GM18511 (cell line): ENCODE measurements around the gene HIRA.

Experiments
- ATAC-seq: cut with Tn5 transposase; IDR thresholded peaks from one replicate; pipeline ENCODE4 v1.9.1; 2021; ENCODE audit warnings: mild to moderate bottlenecking, moderate library complexity; ENCODE audit not compliant: unreplicated experiment

HIRA gene, protein sequence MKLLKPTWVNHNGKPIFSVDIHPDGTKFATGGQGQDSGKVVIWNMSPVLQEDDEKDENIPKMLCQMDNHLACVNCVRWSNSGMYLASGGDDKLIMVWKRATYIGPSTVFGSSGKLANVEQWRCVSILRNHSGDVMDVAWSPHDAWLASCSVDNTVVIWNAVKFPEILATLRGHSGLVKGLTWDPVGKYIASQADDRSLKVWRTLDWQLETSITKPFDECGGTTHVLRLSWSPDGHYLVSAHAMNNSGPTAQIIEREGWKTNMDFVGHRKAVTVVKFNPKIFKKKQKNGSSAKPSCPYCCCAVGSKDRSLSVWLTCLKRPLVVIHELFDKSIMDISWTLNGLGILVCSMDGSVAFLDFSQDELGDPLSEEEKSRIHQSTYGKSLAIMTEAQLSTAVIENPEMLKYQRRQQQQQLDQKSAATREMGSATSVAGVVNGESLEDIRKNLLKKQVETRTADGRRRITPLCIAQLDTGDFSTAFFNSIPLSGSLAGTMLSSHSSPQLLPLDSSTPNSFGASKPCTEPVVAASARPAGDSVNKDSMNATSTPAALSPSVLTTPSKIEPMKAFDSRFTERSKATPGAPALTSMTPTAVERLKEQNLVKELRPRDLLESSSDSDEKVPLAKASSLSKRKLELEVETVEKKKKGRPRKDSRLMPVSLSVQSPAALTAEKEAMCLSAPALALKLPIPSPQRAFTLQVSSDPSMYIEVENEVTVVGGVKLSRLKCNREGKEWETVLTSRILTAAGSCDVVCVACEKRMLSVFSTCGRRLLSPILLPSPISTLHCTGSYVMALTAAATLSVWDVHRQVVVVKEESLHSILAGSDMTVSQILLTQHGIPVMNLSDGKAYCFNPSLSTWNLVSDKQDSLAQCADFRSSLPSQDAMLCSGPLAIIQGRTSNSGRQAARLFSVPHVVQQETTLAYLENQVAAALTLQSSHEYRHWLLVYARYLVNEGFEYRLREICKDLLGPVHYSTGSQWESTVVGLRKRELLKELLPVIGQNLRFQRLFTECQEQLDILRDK

DNA sequence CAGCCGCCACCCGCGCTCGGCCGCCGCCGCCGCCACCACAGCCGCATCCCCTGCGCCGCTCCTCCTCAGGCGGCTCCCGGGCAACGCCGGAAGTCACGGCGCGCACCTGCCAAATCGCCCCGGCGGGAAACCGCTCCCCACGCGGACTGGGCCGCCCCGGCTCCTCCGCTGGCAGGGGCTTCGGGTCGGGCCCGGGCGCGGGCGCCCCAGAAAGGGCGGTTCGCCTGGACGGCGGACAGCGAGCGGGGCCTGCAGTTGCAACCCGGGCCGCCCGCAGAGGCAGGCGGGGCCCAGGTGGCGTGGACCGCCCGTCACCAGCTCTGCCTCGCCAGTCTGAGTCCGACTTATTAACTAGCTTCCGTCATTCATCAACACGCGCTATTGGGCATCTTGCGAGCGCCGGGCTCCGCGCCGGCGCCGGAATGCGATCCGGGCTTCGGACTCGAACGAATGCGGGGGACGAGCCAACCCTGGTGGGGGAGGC lies at the start of gene HIRA:
Gene HIRA (minus strand): TSS at position 85 of the 484 bp plus-strand sequence. CDS start 257 bp downstream, outside the sequence.
- peak; percentile 57 for ATAC-seq

DNA sequence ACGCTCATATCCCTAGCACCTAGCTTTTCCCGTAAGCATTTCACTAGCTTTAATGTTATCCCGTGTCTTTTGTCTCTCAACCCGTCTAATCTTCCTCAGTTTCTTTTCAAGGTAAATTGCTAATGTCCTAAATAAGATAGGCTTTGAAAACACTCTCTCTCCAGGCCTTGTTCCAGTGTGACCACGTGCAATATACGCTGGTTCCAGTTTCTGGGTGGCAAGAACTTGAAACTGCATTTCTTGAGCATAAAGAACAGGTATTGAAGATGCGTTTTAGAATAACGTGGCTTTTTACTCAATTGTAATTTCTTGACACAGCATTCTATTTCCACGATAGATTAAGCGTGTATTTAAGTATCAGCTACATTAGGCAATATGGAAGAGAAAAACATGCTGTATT lies 49.3 kb upstream of the HIRA start:
- no peak for ATAC-seq

DNA sequence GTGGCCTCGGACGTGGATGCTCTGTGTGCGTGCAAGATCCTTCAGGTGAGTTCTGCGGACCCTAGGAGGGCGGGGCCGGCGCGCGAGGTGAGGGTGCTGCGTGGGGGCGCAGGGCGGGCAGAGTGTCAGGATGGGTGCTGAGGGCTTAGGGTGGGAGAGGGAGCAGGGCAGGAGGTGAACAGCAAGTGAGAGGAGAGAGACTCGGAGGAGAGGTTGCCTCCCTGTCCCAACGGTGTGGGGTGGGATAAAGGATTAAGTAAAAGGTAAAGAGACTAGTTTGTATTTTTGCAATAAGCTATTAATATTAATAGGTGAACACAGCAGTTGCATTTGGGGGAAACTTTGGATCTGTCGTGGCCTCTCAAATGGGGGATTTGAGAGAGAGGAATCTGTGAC lies 48.6 kb upstream of the HIRA start:
- no peak for ATAC-seq

DNA sequence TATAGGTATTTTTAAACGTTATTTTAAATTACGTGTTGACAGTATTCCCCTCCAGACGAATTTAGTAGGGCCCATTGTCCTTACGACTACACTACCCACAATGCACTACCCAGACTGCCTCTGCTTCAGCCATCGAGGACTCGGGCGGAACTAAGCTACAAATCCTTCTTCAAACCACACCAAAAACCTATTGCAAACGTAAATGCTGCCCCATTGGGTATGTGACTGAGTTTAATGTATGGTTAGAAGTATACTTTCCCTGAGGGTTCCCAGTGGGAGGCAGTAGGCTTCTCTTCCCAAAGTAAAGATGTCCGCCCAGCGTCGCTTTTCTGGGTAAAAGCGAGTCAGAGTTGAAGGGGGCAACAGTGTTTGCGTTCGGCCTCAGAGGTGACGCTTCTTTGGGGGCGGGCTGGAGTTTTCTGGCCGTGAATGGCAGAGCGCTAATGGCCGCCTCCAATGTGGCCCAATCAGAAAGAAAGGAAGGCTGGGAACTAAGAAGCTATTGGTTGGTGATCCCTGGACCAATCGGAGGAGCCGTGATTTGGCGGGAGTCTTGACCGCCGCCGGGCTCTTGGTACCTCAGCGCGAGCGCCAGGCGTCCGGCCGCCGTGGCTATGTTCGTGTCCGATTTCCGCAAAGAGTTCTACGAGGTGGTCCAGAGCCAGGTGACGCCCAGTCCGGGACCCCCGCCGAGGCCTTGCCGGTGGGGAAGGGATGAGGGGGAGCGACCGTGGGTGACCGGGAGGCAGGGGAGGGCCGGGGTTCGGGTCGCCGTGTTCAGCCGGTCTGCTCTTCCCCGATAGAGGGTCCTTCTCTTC lies 48.0 kb upstream of the HIRA start, which contains the start of gene CDC45:
Gene CDC45 (plus strand): TSS at position 566 of the 818 bp plus-strand sequence. CDS start 49 bp downstream, at position 615.
- peak; percentile 89 for ATAC-seq

DNA sequence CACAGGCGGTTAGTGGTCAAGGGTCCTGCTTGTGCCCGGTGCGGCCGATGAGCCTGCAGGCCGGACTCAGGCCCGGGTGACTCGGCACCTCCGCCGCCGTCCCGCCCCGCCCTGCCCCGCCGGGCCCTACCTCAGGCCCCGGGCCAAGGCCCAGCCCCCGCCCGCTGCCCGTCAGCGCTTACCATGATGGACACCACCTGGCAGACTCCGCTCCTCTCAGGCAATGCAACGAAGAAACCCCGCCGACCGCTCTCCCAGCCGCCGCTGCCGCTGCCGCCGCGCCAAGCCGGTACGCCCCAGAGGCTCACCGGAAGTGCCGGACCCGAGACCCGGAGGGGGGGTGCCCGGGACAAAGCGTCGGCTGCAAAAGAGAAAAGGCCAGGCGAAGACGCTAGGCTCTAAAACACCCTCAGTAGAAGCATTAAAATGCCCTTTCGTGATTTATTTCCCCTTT lies 47.4 kb upstream of the HIRA start, which contains the start of gene UFD1:
Gene UFD1 (minus strand): TSS at position 293 of the 454 bp plus-strand sequence. CDS start 108 bp downstream, at position 185.
- ATAC-seq, result peak; percentile 56

DNA sequence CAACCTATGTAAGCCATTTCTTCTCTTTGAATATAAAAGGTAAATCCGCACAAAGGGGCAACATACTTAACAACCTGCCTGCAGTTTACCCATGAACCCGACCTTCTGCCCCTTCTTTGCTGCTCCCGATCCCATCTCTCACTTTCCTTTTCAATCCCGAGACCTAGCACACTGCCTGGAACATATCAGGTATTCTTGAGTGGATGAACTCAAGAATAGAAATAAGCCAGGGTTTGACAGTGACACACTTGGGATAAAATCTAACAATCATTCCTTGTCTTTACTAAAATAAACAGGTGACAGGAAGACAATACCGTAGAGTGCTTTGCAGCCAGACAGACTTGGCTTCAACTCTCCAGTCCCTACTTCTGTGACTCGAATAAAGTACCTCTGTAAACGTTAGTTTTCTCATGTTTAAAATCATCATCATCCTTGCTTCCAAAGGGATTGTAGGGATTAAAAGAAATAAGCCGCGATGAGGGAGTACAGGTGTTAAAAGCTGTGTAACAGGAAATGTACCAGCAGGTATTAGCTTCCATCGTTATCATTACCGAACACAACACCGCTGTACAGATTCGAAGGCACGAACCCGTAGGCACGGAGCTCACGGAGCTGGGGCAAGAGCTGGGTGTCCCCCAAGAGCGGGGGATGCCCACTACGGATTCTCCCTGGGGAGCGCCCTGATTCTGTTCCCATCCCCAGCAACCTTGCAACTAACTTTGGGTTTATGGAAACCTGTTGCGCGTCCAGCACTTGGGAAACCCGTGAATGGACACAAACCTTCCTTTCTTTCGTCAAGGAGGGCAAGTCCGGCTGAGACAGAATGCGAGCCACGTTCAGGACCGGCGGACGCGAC lies 46.7 kb upstream of the HIRA start:
- no peak for ATAC-seq

DNA sequence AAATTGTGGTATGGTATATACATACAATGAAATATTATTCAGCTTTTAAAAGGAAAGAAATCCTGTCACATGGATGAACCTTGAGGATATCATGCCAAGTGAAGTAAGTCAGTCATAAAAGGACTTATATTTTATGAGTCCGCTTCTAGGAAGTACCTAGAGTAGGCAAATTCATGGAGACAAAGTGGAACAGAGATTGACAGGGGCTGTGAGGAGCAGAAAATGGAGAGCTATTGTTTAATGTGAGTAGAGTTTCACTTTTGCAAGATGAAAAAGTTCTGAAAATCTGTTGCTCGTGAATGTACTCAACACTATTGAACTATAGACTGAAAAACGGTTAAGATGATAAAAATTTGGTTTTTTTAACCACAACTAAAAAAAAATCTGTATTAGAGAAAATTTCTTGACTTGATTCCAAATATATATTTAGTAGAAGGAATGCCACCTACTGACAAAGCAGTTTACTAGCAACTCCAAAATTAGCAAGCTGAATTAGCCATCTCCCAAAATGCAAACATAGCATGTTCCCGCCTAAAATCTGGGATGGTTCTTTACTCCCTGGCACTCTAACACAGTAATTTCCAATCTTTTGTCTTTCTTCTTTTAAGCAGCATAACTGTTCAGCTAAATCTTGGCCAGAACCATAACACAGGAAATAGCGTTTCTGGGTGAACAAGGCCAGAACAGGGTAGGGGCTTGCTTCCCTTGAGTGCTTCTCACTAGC lies 46.0 kb upstream of the HIRA start:
- ATAC-seq, result no peak

DNA sequence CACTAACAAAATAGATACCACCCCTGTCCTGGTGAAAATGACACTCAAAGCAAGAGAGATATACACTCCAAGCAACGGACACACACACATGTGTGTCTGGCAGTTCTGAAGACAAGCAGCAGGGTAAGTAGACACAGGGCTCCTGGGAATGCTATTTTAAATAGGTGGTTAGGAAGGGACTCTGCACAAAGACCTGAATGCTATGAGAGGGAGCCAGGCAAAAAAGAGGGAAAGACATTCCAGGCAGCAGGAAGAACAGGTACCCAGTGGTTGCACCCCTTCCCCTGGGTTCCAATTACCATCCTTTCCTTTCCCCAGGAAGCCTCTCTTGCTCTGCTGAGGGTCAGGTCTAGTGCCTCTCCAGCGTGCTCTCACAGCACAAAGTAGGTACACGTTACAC lies 44.5 kb upstream of the HIRA start:
- no peak for ATAC-seq

DNA sequence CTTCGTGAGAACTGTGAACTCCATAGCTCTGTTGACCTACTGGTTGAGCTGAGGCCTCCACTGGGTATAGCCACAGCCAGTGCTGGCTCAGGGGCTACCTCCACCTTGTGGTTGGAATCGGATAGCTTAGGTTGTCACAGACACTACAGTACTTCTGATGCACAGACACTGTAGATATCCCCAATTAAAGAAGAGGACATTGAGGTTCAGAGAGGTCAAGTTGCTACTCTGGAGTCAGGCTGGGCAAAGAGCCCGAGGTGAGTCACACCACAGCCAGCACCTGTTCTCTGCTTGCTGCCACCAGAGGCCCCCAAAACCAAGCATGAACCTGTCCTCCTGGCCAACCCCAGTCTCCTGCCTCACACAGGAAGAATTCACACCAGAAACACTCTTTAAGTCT lies 42.0 kb upstream of the HIRA start:
- no peak for ATAC-seq

DNA sequence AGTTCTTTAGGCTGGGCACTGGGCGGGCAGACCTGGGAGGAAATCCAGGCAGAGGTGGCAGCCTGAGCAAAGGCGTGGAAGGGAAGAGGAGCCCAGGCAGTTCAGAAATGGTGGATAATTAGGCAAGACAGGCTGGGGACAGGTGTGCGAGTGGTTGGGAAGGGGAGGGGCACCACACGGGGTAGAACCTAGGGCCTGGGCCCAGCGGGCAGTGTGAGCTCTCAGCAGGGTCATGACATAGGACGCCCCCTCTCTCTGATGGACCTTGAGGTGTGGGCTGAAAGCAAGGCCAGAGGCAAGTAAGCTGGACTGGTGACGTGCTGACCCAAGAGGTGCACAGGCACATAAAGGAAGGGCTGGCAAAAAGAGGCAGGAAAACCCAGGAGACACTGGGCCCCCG lies 40.7 kb upstream of the HIRA start:
- ATAC-seq, result no peak

DNA sequence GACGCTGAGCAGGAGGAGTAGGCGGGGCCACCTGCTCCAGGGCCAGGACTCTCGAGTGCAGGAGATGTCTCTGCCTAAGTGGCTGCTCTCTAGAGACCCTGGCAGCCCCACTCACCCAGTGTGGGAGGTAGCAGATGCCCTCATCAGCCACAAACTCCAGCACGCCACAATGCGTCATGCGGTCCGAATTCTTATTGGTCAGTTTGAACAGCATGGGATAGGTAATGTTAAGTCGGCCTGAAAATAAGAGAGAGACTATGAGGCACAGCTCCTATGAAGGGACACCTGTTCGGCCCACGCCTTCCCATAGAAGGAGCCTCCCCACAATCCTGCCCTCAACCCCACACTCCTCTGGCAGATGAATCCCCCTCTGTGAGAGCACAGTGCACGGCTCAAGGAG lies 40.0 kb upstream of the HIRA start:
- ATAC-seq, result no peak

DNA sequence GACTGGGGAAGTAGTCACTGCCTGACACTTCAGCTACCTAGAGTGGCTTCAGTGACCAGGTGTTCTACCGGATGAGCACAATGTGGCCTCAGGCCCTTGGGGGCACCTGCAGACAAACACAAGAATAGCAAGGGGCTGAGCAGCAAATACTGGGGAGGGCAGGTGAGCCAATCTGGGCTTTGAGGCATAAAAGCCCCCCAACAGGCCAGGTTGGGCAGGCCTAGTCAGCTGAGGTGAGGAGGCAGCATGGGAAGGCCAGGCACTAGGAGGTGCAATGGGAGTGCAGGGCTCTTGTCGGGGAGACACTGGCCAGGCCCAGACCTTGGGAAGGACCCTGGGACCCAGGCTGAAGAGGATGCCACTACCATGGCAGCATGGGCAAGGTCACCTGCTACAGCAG lies 38.5 kb upstream of the HIRA start:
- ATAC-seq, result no peak

DNA sequence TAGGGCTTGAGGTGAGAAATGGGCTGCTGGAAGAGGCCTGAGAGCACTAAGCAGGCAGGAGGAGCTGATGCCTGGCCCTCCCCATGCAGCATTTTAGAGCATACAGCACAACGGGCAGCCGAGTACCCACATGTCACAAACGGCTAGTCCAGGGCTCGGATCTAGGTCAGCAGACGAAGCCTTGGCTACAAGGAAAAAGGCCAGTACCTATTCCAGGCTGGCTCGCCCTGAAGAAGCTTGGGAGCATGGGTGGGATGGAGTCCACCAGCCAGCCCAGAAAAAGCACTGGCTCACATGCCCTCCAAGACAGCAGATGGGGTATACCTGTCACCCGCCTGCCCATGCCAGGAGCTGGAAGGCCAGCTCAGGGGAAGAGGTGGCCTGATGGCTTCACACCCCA lies 37.9 kb upstream of the HIRA start:
- no peak for ATAC-seq

DNA sequence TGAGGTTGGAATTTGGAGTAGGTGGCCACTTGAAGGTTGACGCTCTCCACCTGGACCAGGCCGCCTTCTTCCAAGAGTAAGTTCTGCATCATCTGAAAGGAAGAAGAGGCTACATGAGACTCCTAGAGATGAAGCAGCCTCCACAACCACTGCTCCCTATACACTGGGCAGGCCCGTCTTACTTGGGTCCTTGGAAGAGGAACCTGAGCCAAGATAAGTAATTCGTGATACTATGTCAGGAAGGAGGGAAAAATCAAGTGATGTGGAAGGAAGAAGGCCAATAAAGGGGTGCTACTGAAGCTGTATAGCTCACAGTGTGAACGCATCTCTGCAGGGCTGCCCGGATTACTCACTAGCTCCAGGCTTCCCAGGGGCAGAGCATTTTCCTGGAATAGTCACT lies 36.4 kb upstream of the HIRA start:
- no peak for ATAC-seq

DNA sequence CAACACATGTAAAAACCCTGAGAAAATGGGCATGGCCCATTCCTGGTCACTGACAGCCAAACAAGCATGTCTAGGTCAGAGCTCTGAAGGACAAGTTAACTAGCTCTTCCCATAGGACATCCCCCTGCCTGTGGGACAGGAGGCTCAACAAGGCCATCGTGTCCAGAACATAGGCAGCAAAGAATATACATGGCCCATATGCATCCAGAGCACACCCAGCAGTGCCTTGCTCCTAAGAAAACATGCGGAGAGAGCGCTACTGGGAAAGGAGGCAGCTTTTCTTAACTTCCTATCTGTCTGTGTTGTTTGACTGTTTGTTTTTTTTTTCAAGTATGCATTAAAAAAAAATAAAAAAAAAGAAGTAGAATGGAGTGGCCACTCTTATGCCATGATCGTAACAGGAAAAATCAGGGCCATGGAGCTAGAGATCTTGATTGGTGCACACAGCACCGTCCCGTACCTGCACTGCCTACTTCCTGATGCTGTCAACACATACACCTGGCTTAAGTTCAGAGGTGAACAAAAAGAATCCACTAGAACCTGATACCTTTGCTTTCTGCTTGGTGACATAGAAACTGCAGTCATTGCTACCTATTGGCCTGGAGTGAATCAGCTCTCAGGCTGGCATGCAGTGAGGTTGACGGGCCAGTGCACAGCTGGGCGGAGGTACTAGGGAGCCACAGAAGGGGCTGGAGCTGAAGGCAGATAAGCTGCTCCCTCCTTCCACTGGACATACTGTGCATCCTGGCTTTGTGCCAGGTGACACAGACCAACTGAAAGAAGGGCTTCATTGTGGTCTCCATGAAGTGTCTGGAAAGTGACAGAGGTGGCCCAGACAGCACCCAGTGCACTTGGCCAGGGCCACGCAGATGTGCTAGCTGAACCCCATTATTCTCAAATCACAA lies 35.6 kb upstream of the HIRA start:
- ATAC-seq, result no peak

DNA sequence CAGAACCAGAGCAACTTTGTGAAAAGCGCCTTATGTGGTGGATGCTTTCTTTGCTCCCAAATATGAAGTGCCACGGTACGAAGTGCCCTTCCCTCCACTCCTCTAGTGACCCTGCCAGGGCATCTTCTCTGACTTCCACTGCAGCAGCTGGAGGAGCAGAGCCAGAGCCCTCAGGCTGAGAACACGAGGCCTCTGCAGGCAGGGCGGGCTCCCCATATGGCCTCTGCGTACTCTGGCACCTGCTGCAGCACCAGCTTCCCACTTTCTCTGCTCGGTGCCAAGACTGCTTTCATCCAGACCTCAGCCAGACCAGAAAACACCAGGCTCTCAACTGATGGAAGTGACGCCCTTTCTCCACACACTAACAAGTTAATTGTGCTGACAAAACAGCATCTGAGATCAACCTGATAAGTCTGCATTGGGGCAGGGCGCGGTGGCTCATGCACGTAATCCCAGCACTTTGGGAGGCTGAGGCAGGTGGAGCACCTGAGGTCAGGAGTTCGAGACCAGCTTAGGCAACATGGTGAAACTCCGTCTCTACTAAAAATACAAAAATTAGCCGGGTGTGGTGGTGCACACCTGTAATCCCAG lies 34.7 kb upstream of the HIRA start:
- ATAC-seq, result no peak

DNA sequence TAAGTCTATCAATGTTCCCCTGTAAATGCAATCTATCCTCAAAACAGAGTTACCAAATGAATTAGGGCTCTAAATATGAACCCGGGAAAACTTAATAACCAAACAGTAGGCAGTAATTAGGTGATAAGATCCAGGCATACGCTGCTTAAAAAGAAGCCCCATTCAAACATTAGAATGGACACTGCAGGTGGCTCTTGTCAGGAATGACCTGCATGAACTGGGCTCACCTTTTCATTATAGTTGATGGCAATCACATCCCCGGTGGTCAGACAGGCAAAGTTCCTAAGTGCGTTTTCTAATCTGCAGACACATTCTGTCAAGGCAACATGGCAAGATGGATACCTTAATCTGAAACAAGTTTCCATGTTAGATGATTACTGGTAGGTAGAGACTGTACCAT lies 33.4 kb upstream of the HIRA start:
- no peak for ATAC-seq
